Measurements from ENCODE around the gene SMURF2.
A peak's percentile ranks its signal among the peaks of the same experiment; 100 is the strongest.

Gene SMURF2

DNA sequence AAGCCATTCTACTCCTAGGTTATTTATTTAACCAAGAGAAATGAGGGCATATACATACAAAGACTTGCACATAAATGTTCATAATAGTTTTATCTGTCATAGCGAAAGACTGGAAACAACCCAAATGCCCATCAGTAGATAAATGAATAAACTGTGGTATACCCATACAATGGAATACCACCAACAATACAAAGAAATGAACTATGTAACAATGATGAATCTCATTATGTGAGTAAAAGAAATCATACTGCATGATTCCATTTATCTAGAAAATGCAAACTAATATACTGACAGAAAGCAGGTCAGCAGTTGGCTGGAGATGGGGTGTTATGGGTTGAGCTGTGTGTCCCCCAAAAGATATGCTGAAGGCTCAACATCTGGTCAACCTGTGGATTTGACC lies 98.0 kb downstream of the SMURF2 start:
- peak overlapping the region; percentile 5 for H3K4me3 Mint-ChIP-seq
- peak overlapping the region; percentile 78 for H3K27ac Mint-ChIP-seq
- no peak for DNase-seq (ENCODE audit: low spot score in 2 of 2)
- H3K36me3 Mint-ChIP-seq, result peaks cover 80% of the 10 kb centered on the region
- ATAC-seq, result peak; percentile 94
- H3K4me1 Mint-ChIP-seq, result peaks cover 12% of the 10 kb centered on the region
- H3K9me3 Mint-ChIP-seq, result no peaks in the 10 kb centered on the region

DNA sequence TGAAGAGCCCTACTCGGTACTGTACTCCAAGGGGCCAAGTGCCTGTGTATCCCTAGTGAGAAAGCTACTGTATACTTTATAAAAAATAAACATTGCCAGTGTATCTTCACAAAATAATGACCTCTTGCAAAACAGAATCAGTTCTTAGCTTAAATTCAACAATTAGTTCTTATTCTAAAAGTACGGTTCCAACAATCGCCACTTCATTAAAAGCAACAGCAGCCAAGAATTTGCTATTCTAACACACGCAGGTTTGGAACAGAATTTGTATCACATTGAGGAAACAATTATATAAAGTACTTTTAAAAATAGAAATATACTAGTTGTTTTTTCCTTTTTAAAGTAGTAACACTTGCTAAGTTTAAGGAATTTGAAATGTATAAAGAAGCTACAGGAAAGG lies 106.8 kb downstream of the SMURF2 start:
- Mint-ChIP-seq H3K4me3 (no peak overlapping the region), H3K4me1 (no peaks in the 10 kb centered on the region), H3K27ac (no peak overlapping the region), H3K9me3 (no peaks in the 10 kb centered on the region), H3K36me3 (peaks cover 79% of the 10 kb centered on the region)
- ATAC-seq (no peak), DNase-seq (ENCODE audit: low spot score in 2 of 2) (no peak)

DNA sequence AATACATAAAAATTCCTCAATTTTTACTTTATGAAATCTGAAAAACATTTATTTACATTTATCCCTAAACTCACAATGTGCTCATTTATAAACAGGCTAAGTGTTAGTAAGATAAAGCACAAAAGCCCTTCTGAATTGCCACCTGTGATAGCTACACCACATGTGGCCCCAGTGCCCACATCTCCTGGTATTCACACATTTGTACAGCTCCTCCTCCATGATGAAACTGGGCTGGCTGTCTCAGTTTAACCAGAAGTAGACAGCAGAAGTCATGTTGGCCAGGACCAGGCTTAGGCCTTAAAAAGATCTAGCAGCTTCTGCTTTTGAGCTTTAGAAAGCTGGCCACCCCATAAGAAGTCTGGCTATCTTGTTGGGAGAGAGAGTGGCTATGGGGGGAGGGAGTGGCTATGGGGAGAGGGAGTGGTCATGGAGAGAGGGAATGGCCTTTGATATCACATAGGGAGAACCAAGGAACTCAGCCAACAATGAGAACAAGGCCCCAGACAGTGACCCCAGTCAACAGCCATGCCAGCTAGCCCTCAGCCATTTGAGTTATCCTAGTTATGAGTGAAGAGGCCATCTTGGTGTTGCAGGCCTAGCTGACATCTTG lies 108.0 kb downstream of the SMURF2 start:
- DNase-seq (ENCODE audit: low spot score in 2 of 2), result no peak
- H3K27ac Mint-ChIP-seq, result peak overlapping the region; percentile 48
- peak; percentile 39 for ATAC-seq
- no peak overlapping the region for H3K4me3 Mint-ChIP-seq
- peaks cover 78% of the 10 kb centered on the region for H3K36me3 Mint-ChIP-seq
- H3K4me1 Mint-ChIP-seq, result no peaks in the 10 kb centered on the region
- H3K9me3 Mint-ChIP-seq, result no peaks in the 10 kb centered on the region

DNA sequence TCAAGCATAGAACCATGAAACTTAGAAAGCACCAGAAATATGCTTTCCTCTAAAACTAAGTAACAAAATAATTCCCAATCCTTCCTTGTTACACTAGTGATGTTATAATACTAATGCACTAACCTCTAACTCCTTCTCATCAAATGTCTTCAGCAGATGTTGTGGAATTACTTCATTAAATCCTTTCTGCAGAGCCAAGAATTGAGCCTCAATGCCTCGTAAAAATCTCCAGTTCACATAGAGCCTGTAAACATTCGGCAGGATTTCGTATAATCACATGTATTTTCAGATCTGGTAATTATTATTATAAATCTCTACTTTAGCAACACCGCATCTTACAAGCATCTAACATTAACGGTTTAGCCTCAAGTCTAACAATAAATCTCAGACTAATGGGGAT lies 110.6 kb downstream of the SMURF2 start:
- no peak for DNase-seq (ENCODE audit: low spot score in 2 of 2)
- peak overlapping the region; percentile 34 for H3K27ac Mint-ChIP-seq
- H3K9me3 Mint-ChIP-seq, result no peaks in the 10 kb centered on the region
- no peak overlapping the region for H3K4me3 Mint-ChIP-seq
- H3K4me1 Mint-ChIP-seq, result no peaks in the 10 kb centered on the region
- peaks cover 73% of the 10 kb centered on the region for H3K36me3 Mint-ChIP-seq
- no peak for ATAC-seq

DNA sequence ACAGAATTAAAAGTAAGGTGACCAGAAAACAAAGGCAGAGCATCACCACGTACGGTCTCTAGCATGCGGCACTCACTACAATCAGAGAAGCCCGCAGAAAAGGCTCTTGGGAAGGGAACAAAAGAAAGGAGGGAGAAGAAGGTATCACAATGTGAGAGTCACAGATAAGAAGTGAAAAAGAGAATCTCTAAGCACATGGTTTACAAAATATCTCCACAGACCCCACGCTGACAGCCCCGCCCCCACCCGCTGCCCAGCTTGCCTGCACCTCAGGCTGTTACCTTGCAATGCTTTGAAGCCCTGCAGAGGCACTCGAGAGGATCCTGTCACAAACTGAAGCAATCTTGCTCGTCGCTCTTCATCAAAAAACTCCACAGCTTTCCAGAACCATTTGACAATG lies 114.8 kb downstream of the SMURF2 start:
- H3K4me1 Mint-ChIP-seq, result no peaks in the 10 kb centered on the region
- H3K4me3 Mint-ChIP-seq, result no peak overlapping the region
- H3K27ac Mint-ChIP-seq, result peak overlapping the region; percentile 18
- H3K36me3 Mint-ChIP-seq, result peaks cover 75% of the 10 kb centered on the region
- no peak for ATAC-seq
- DNase-seq (ENCODE audit: low spot score in 2 of 2), result no peak
- H3K9me3 Mint-ChIP-seq, result no peaks in the 10 kb centered on the region

DNA sequence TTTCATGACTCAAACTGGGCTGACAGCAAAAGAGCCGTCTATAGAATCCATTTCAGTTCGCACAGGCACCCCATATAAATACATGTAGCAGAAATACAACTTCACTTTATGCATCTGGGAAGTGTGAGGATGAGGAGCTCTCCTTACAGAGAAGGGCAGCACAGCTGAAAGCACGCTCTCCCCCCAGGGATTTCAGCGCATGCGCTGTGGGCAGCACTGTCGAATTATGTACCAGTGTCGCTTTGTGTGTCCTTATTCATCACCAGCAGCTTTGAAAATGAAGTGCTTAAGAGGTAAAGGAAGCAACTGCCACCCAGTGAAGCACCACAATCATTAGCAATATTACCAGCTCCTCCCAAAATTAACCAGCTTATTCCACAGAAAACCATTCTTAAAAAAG lies 115.4 kb downstream of the SMURF2 start:
- Mint-ChIP-seq H3K4me1 (no peaks in the 10 kb centered on the region), H3K36me3 (peaks cover 76% of the 10 kb centered on the region), H3K4me3 (no peak overlapping the region), H3K9me3 (no peaks in the 10 kb centered on the region), H3K27ac (peak overlapping the region; percentile 18)
- ATAC-seq (no peak), DNase-seq (ENCODE audit: low spot score in 2 of 2) (no peak)

DNA sequence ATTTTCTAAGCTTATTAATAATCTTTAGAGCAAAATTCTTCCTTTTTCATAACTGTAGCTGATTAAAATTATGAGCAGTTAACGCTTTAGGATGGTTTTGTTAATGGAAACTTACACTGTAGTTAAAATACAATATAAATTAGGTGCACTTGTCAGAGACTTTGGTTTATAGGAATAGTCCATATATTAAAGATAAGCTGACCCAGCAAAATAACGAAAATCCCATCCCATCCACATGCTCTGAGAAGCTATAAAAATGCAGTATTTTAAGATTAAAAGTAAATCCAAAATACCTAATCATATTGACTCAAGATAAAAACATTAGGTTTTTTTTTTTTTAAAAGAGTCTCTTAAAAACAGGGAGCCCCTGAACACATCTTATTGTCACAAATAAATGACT lies 117.4 kb downstream of the SMURF2 start:
- no peaks in the 10 kb centered on the region for H3K9me3 Mint-ChIP-seq
- DNase-seq (ENCODE audit: low spot score in 2 of 2), result no peak

DNA sequence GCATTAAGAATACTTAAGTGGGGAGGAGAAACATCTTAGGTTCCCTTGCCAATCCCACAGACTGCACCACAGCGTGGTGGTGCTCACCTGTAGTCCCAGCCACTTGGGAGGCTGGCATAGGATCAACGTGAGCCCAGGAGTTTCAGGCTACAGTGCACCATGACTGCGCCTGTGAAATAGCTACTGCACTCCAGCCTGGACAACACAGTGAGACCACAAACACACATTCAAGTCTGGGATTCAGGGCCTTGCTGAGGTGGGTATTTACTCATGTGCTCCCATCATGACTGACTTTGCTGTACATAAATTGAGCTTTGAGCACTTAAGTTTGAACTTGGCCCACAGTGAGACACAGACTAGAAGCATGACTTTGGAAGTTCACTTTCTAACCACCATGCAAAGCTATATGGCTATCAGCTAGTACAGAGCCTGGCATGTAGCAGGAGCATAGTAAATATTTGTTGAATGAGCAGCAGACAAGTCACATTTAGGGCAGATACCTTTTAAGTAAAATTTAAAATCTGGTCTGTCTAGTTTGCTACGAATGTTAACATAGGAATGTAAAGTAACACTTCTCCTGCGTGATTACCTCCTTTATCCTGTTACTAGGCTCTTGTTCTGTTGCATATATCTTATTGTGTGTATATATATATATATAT lies 121.9 kb downstream of the SMURF2 start:
- Mint-ChIP-seq H3K4me1 (no peaks in the 10 kb centered on the region), H3K36me3 (peaks cover 72% of the 10 kb centered on the region), H3K9me3 (no peaks in the 10 kb centered on the region), H3K4me3 (no peak overlapping the region), H3K27ac (no peak overlapping the region)
- ATAC-seq, result no peak
- no peak for DNase-seq (ENCODE audit: low spot score in 2 of 2)

More for the DNA sequence above, 117.4 kb downstream of the SMURF2 start:
- Mint-ChIP-seq H3K4me3 (no peak overlapping the region), H3K27ac (no peak overlapping the region), H3K36me3 (peaks cover 60% of the 10 kb centered on the region), H3K4me1 (no peaks in the 10 kb centered on the region)
- ATAC-seq, result no peak

DNA sequence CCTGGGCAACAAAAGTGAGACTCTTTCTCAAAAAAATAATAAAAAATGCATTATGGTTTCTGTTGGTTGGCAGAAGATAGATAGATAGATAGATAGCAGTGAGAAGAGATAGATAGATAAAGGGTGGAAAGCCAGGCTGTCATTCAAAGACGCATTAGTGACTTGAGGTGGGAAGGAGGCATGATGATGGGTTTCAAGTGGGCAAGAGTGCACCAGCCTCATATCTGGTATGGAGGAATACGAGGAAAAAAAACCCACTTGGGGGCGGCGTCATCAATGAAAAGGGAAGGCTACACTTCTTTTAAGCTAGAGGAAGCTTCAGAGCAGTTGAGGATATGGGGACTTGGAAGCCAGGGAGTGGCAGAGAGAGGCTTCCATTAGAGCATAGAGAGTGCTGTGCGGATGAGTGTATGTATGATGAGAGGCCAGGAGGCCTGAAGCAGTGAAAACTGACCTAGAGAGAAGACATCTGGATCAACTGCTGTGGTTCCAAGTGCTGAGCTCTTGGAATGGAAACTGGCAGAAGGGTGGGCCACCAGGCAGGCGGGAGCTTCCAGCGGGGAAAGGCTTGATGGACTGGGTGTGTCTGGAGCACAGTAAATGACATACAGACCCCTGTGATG lies 123.5 kb downstream of the SMURF2 start:
- no peak for ATAC-seq
- DNase-seq (ENCODE audit: low spot score in 2 of 2), result no peak
- peak overlapping the region; percentile 84 for H3K27ac Mint-ChIP-seq
- H3K9me3 Mint-ChIP-seq, result no peaks in the 10 kb centered on the region
- no peak overlapping the region for H3K4me3 Mint-ChIP-seq
- H3K36me3 Mint-ChIP-seq, result peaks cover 73% of the 10 kb centered on the region
- peaks cover 7% of the 10 kb centered on the region for H3K4me1 Mint-ChIP-seq

DNA sequence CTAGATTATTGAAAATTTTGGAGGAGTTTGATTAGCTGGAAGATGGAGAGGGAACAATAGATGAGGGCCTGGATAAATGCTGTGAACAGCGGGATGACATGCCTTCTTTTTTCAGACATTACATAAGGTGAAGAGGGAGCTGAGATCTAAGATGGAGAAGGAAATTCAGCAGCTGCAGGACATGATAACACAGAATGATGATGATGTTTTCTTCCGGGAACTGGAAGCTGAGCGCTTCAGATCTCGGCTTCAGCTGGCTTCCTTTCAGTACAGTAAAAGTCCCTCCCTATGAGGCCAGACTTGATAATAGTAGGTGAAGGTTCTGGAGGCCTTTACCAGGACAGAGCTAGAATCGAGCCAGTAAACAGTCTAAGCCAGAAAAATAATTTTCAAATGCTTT lies 124.6 kb downstream of the SMURF2 start:
- peaks cover 82% of the 10 kb centered on the region for H3K36me3 Mint-ChIP-seq
- peaks cover 12% of the 10 kb centered on the region for H3K4me1 Mint-ChIP-seq
- H3K4me3 Mint-ChIP-seq, result no peak overlapping the region
- DNase-seq (ENCODE audit: low spot score in 2 of 2), result no peak
- H3K9me3 Mint-ChIP-seq, result no peaks in the 10 kb centered on the region
- no peak for ATAC-seq
- peak overlapping the region; percentile 67 for H3K27ac Mint-ChIP-seq

DNA sequence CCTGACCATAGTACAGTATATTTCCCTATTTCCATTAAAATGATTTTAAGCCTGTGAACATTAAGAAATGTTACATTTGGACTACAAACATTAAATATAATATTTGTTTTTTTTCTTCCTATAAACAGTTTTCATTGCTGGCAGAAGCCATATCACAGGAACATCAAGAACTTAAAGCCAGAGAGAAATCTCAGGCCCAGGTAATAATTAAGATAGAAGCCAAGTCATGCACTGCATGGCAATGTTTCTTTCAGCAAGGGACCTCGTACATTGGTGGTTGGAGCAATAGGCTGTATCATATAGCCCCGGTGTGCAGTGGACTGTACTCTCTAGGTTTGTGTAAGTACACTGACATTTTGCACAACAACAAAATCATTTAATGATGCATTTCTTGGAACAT lies 125.2 kb downstream of the SMURF2 start:
- Mint-ChIP-seq H3K4me1 (peaks cover 12% of the 10 kb centered on the region), H3K27ac (peak overlapping the region; percentile 67), H3K36me3 (peaks cover 82% of the 10 kb centered on the region), H3K9me3 (no peaks in the 10 kb centered on the region), H3K4me3 (no peak overlapping the region)
- ATAC-seq (no peak), DNase-seq (ENCODE audit: low spot score in 2 of 2) (no peak)

DNA sequence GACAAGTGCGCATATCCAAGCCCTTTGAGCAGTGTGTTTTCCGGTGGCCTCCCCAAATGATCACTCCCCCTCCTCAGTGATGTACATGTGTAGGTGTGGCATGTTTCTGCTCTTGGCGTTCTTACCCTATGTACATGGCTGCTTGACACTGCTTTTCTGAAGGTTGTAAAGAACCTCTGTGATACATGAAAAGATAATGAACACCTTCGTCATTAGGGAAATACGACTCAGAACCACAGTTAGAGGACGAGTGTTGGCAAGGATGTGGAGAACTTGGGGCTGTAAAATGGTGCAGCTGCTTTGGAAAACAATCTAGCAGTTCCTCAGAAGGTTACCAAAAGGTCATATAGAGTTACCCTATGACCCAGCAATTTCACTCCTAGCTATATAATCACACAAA lies 126.8 kb downstream of the SMURF2 start:
- ATAC-seq (no peak), DNase-seq (ENCODE audit: low spot score in 2 of 2) (no peak)
- Mint-ChIP-seq H3K4me1 (peaks cover 12% of the 10 kb centered on the region), H3K9me3 (no peaks in the 10 kb centered on the region), H3K27ac (no peak overlapping the region), H3K36me3 (peaks cover 94% of the 10 kb centered on the region), H3K4me3 (no peak overlapping the region)

DNA sequence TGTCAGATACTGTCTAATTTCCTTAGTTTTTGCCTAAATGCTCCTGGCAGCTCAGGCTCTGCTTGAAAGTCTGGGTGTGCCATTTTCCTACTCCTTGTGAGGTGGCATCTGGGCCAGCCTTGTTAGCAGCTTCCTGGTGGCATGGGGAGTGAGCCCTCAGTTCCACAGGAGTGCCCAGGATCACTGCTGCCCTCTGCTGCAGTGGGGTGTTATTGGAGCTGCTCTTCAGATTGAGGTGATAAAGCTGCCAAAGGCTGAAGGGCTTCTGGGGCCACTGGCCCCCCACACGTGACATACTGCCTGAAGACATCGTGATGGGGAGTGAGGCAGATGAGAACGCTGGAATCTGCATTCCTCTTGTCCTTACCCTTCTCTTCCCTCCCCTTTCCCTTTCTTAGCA lies 127.9 kb downstream of the SMURF2 start:
- H3K36me3 Mint-ChIP-seq, result peaks cover 100% of the 10 kb centered on the region
- ATAC-seq, result peak; percentile 31
- H3K27ac Mint-ChIP-seq, result peak overlapping the region; percentile 58
- no peak for DNase-seq (ENCODE audit: low spot score in 2 of 2)
- peaks cover 12% of the 10 kb centered on the region for H3K4me1 Mint-ChIP-seq
- no peak overlapping the region for H3K4me3 Mint-ChIP-seq
- no peaks in the 10 kb centered on the region for H3K9me3 Mint-ChIP-seq

DNA sequence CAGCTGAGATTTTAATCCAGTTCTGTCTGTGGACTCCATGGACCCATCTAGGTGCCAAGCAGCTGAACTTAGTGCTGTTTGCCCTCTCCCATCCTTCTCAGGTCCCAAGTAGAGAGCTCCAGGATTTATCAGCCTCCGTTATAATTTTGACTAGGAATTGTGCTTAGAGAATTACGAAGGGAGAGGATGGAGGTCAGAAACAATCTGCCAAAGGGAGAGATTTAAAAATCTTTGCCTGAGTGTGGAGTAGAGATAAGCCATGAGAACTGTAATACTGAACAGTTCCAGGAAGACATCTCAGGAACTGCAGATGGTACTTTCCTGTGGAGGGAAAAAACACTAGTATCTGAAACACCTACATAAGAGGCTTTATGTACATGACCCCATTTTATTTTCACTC lies 128.3 kb downstream of the SMURF2 start:
- Mint-ChIP-seq H3K4me1 (peaks cover 12% of the 10 kb centered on the region), H3K36me3 (peaks cover 100% of the 10 kb centered on the region), H3K27ac (peak overlapping the region; percentile 58)

DNA sequence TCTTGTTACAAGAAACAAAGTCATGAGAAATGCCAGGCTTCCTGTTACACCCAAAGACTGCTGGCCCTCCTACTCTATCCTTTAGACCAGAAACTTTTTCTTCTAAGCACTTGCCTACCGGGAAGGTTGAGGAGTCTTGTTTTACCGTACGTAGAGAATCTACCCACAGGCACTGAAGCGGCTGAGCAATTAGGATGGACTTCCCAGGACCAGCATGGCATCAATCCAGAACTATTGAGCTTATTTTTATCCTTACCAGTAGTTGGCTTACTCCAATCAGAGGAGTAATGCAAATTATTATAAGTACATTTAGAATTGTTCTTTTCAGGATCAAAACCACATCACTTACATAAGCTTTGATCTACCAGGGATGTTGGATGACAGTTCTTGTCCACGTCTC lies 129.7 kb downstream of the SMURF2 start:
- no peak overlapping the region for H3K4me3 Mint-ChIP-seq
- H3K36me3 Mint-ChIP-seq, result peaks cover 100% of the 10 kb centered on the region

More for the DNA sequence above, 128.3 kb downstream of the SMURF2 start:
- no peak overlapping the region for H3K4me3 Mint-ChIP-seq
- no peaks in the 10 kb centered on the region for H3K9me3 Mint-ChIP-seq
- no peak for DNase-seq (ENCODE audit: low spot score in 2 of 2)
- no peak for ATAC-seq

DNA sequence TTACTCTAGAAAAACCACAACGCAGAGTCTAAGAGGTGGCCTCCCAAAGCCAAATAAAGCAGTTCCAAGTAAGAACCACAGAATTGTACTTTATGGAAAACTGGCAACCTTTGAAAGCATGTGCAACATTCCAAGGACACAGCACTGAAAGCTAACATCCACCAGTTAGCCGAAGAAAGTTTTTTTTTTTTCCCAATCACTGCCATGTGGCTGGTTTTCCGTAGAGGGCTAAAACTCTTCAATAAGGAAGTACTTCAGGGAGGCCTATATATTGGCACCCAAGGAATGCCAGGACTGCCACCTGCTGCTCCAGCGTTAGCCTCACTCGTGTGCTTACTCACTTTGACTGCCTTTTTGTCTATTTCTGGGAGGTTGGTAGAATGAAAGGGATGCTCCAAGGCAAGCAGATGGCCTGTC lies 130.1 kb downstream of the SMURF2 start:
- H3K4me3 Mint-ChIP-seq, result no peak overlapping the region
- H3K4me1 Mint-ChIP-seq, result peaks cover 12% of the 10 kb centered on the region
- peaks cover 100% of the 10 kb centered on the region for H3K36me3 Mint-ChIP-seq
- ATAC-seq, result no peak
- H3K9me3 Mint-ChIP-seq, result no peaks in the 10 kb centered on the region
- peak overlapping the region; percentile 58 for H3K27ac Mint-ChIP-seq
- no peak for DNase-seq (ENCODE audit: low spot score in 2 of 2)

More for the DNA sequence above, 129.7 kb downstream of the SMURF2 start:
- Mint-ChIP-seq H3K4me1 (peaks cover 12% of the 10 kb centered on the region), H3K9me3 (no peaks in the 10 kb centered on the region), H3K27ac (peak overlapping the region; percentile 58)
- DNase-seq (ENCODE audit: low spot score in 2 of 2) (no peak), ATAC-seq (no peak)
